ENCODE data around the gene CSTF3. TPM values are rescaled to one million over a fixed set of nuclear protein-coding genes. Genes with fewer than 3 reads are reported as not detected.

The CSTF3 gene
- total RNA-seq, 1 experiment from 2014 or later: 45.6 TPM

- Mint-ChIP-seq H3K4me3 (ENCODE audit: unreplicated experiment) (peak within 1 kb of the TSS; percentile 80), H3K27me3 (ENCODE audit: insufficient read depth, unreplicated experiment) (no peaks in the 10 kb centered on the region), H3K36me3 (ENCODE audit: insufficient read depth, unreplicated experiment) (peaks cover 17% of the 10 kb centered on the region), H3K27ac (ENCODE audit: unreplicated experiment) (peak within 1 kb of the TSS; percentile 96), H3K4me1 (ENCODE audit: low read depth, unreplicated experiment) (peaks cover 19% of the 10 kb centered on the region), H3K9me3 (ENCODE audit: unreplicated experiment) (no peaks in the 10 kb centered on the region)
- POLR2A ChIA-PET: interaction anchor here (0.5 to 1.7 kb wide), 10 partner anchors 15 to 67 kb away, joined by 3 to 31 read pairs (median 4); partner anchors contain the start of gene DEPDC7
- CTCF ChIA-PET: interaction anchor here (1.0 to 1.9 kb wide), 6 partner anchors 8 to 148 kb away, joined by 3 to 15 read pairs (median 6); partner anchors contain the start of gene DEPDC7
- no peak for TF ChIP-seq CTCF (IDR thresholded peaks at IDR 0.05; ENCODE audit: insufficient read depth in 1 of 2, low read depth in 1 of 2, low read length in 1 of 2, severe bottlenecking in 1 of 2, unreplicated experiment in 1 of 2)
- peak within 1 kb of the TSS; percentile 80 for H3K4me3 ChIP-seq (ENCODE audit: low read depth, low read length)
- H3K4me1 ChIP-seq: peaks cover 24% of the 10 kb centered on the region
- H3K36me3 ChIP-seq (ENCODE audit: control insufficient read depth, insufficient read depth, low read length): peaks cover 2% of the 10 kb centered on the region; the same call in 1 of the 2 replicates
- intact Hi-C loops (cut with micrococcal nuclease; ENCODE audit: unreplicated experiment): loop anchor here (1.0 kb wide), 3 partner anchors 10 to 26 kb away; no protein-coding TSS in a partner anchor
- H3K9me3 ChIP-seq: no peaks in the 10 kb centered on the region
- H3K27me3 ChIP-seq (replicated peaks; ENCODE audit: control insufficient read depth, insufficient read depth, low read length): no peaks in the 10 kb centered on the region
- peak; percentile 93 to 94 for DNase-seq
- BruUV-seq (replicated peaks): no TSS peak
These were observed 121.8 kb downstream of the CSTF3 start, which contains the start of gene TCP11L1 for GRCh38 chr11:33039274-33040032. TCP11L1 (plus strand) TSS chr11:33039572; CDS start chr11:33043774, 4,202 bp downstream.

DNA sequence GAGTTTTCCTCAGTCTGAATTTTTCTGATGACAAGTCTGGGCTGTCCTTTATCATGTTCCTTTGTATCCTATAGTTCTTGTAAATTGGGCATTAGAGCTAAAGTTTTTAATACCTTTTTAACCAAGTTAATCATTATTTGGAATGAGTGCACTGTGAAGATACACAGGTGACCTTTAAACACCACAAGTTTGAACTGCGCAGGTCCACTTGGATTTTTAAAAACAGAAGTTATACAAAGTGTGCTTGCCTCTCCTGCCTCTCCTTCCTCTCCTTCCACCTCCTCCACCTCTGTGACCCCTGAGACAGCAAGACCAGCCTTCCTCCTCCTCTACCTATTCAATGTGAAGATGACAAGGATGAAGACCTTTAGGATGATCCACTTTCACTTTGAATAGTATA, 126.3 kb downstream of the CSTF3 start:
- no TSS peak for BruUV-seq (replicated peaks)
- CTCF ChIA-PET: interaction anchor here (0.8 kb wide), 1 partner anchor 30 kb away, joined by 3 read pairs; no protein-coding TSS in a partner anchor
- no peak for TF ChIP-seq CTCF (IDR thresholded peaks at IDR 0.05; ENCODE audit: insufficient read depth in 1 of 2, low read depth in 1 of 2, low read length in 1 of 2, severe bottlenecking in 1 of 2, unreplicated experiment in 1 of 2)

More for the DNA sequence above, 126.3 kb downstream of the CSTF3 start:
- POLR2A ChIA-PET: interaction anchor here (1.0 to 1.1 kb wide), 2 partner anchors 19 to 26 kb away, joined by 3 to 5 read pairs; partner anchors contain the start of gene DEPDC7
- peak overlapping the region; percentile 0 for H3K27ac Mint-ChIP-seq (ENCODE audit: unreplicated experiment)
- H3K4me1 Mint-ChIP-seq (ENCODE audit: low read depth, unreplicated experiment): peaks cover 11% of the 10 kb centered on the region
- no peak for DNase-seq
- H3K36me3 Mint-ChIP-seq (ENCODE audit: insufficient read depth, unreplicated experiment): peaks cover 19% of the 10 kb centered on the region
- Histone ChIP-seq H3K4me3 (ENCODE audit: low read depth, low read length) (no peak overlapping the region), H3K27me3 (replicated peaks; ENCODE audit: control insufficient read depth, insufficient read depth, low read length) (no peaks in the 10 kb centered on the region), H3K36me3 (ENCODE audit: control insufficient read depth, insufficient read depth, low read length) (no peaks in the 10 kb centered on the region), H3K9me3 (no peaks in the 10 kb centered on the region), H3K4me1 (peaks cover 15% of the 10 kb centered on the region)
- peak overlapping the region; percentile 9 for H3K4me3 Mint-ChIP-seq (ENCODE audit: unreplicated experiment)
- H3K27me3 Mint-ChIP-seq (ENCODE audit: insufficient read depth, unreplicated experiment): no peaks in the 10 kb centered on the region
- H3K9me3 Mint-ChIP-seq (ENCODE audit: unreplicated experiment): no peaks in the 10 kb centered on the region
- intact Hi-C loops (cut with micrococcal nuclease; ENCODE audit: unreplicated experiment): no loop called here

Other genes with a start within 250 kb of the CSTF3 start
- gene DEPDC7, start 145.6 kb downstream of the CSTF3 start, total RNA-seq (2022): 17.0 and 17.2 TPM in 2 replicates
- 22.8 and 25.0 TPM in 2 replicates for gene TCP11L1, start 121.9 kb downstream of the CSTF3 start, total RNA-seq (2022)
- gene HIPK3, start 95.9 kb upstream of the CSTF3 start, total RNA-seq (2022): 64.0 and 68.5 TPM in 2 replicates
- gene KIAA1549L, start 214.6 kb upstream of the CSTF3 start, total RNA-seq (2022): 0.12 and 0.25 TPM in 2 replicates